H1 (cell line): Measurements from ENCODE around the gene PCSK1N.

Source experiments
- CBX8 ChIP-seq: fragments of 300-800, 300-1000 bp; sonication (generic); IDR thresholded peaks from 2 replicates; pipeline ENCODE4 v1.7.1; 2016; ENCODE audit warnings: low read depth, low read length, borderline replicate concordance
- FOSL1 ChIP-seq: IDR thresholded peaks from 2 replicates; pipeline ENCODE4 v1.6.1; 2011; ENCODE audit warnings: mild to moderate bottlenecking, low read depth, low read length, moderate library complexity; ENCODE audit not compliant: insufficient read depth
- POLR2A ChIP-seq, 2 experiments: IDR thresholded peaks; 1 replicate in 1 of 2; 2 replicates in 1 of 2; pipeline ENCODE4 v1.6.1; 2011; ENCODE audit warnings: low read depth in 2 of 2, low read length in 2 of 2, mild to moderate bottlenecking in 2 of 2; ENCODE audit errors: control extremely low read depth in 1 of 2
- SIN3A ChIP-seq, 2 experiments: IDR thresholded peaks in 1 of 2; conservative IDR thresholded peaks in 1 of 2; 2 replicates each; pipeline ENCODE4 v1.6.1; 2011 to 2012; ENCODE audit warnings: low read length in 2 of 2, improper control_type of control experiment in 1 of 2, low read depth in 1 of 2, mild to moderate bottlenecking in 1 of 2
- ZNF274 ChIP-seq: IDR thresholded peaks from 2 replicates; pipeline ENCODE4 v1.7.0; 2012; ENCODE audit warnings: low read length, borderline replicate concordance; ENCODE audit errors: extremely low read depth

GRCh38 chrX:48816014-48816810 lies 19.2 kb downstream of the PCSK1N start:
- TF ChIP-seq CBX8 (no peak), FOSL1 (no peak), SIN3A (conservative IDR thresholded peaks at IDR 0.05 in 1 of 2, IDR thresholded peaks at IDR 0.05 in 1 of 2; ENCODE audit: low read depth in 1 of 2, low read length in 2 of 2) (no peak), POLR2A (IDR thresholded peaks at IDR 0.05; ENCODE audit: control extremely low read depth in 1 of 2, low read depth in 2 of 2, low read length in 2 of 2) (no peak), ZNF274 (no peak)
